ENCODE results near the gene CA12.

- no peak for TF ChIP-seq ZEB2 (IDR thresholded peaks at IDR 0.05)
- no peak for TF ChIP-seq MEF2D (tag; conservative IDR thresholded peaks at IDR 0.05; ENCODE audit: low read depth)
- TF ChIP-seq NFYB (IDR thresholded peaks at IDR 0.05; ENCODE audit: extremely low read depth, insufficient read length) = no peak
- no peak for TF ChIP-seq ZNF707 (CRISPR knock-in tag; conservative IDR thresholded peaks at IDR 0.05)
- no peak for TF ChIP-seq ATF7 (IDR thresholded peaks at IDR 0.05)
- no peak for TF ChIP-seq CTCF (IDR thresholded peaks at IDR 0.05 in 2 of 3, conservative IDR thresholded peaks at IDR 0.05 in 1 of 3; ENCODE audit: insufficient read depth in 2 of 3, low read depth in 1 of 3, low read length in 3 of 3)
- TF ChIP-seq ZNF274 (IDR thresholded peaks at IDR 0.05; ENCODE audit: borderline replicate concordance, low read depth, low read length) = no peak
Observed at GRCh38 chr15:63387748-63388493, 6.3 kb upstream of the CA12 start.
